ENCODE measurements around the gene USP53. TPM values are rescaled to one million over a fixed set of nuclear protein-coding genes. Genes with fewer than 3 reads are reported as not detected.
"Not testable (repeated sequence)": the region's sequence is repeated elsewhere in the genome, so short reads cannot be mapped to it uniquely, and the experiment has no call there.

Gene USP53
- total RNA-seq: 6.2 TPM

- peak; percentile 95 to 98 (median 97) for DNase-seq (ENCODE audit: low read depth in 2 of 3, low spot score in 2 of 3)
These were observed at the start of gene USP53 for GRCh38 chr4:119212234-119212963. USP53 (plus strand) TSS chr4:119212713; CDS start chr4:119239760, 27,047 bp downstream.

DNA sequence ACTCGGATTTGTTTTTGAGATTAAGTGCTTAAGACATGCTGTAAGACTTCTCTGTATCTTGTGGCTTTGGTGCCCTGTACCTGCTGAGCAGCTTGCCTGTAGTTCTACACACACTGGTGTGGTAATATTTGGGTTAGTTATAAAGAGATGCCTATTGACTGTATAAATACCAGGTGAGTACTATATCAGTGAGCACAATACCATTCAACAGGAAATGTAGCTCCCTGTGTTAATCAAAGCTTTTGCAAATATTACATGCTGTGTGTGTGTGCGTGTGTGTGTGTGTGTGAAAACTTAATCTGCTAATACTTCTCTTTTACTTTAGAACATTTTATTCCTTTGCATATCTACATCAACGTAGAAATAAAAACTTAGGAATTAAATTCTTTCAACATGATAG, 46.7 kb upstream of the USP53 start:
- DNase-seq (ENCODE audit: low read depth in 2 of 3, low spot score in 2 of 3): no peak

DNA sequence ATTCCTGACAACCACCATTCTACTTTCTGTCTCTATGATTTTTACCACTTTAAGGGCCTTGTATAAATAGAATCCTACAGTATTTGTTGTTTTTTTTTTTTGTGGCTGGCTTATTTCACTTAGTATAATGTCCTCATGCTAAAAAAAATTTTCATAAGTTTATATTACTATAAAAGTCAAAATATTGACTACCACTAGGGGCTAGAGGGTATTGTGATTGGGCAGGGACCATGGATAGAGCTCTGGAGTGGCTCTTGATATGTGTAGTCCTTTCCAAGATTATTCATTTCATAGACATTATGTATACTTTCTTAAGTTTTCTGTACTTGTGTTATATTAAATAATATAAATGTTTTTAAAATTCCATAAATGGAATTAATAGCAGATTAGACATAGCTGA, 42.3 kb upstream of the USP53 start:
- DNase-seq (ENCODE audit: low read depth in 2 of 3, low spot score in 2 of 3): no peak

GRCh38 chr4:119172223-119172622, 40.3 kb upstream of the USP53 start:
- DNase-seq (ENCODE audit: low read depth in 2 of 3, low spot score in 2 of 3): no peak

GRCh38 chr4:119173729-119174361, 38.7 kb upstream of the USP53 start:
- DNase-seq (ENCODE audit: low read depth in 2 of 3, low spot score in 2 of 3): not testable (repeated sequence)

DNA sequence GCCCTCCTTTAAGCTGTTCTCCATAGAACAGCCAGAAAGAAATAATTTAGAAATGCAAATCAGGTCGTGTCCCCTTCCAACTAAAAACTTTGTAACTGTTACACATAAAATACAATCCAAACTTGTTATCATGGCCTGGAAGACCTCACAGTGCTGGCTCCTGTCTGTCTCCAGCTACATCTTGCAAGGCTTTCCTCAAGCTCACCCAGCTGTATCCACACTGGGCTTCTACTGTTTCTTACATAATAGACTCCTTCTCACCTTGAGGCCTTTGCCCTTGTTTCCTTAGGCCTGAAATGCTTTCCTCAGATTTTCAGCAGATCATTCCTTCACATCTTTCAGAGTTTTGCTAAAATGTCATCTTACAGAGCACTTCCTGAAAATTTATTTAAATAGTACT, 33.5 kb upstream of the USP53 start:
- DNase-seq (ENCODE audit: low read depth in 2 of 3, low spot score in 2 of 3): no peak

GRCh38 chr4:119184128-119184527, 28.4 kb upstream of the USP53 start:
- DNase-seq (ENCODE audit: low read depth in 2 of 3, low spot score in 2 of 3): no peak

DNA sequence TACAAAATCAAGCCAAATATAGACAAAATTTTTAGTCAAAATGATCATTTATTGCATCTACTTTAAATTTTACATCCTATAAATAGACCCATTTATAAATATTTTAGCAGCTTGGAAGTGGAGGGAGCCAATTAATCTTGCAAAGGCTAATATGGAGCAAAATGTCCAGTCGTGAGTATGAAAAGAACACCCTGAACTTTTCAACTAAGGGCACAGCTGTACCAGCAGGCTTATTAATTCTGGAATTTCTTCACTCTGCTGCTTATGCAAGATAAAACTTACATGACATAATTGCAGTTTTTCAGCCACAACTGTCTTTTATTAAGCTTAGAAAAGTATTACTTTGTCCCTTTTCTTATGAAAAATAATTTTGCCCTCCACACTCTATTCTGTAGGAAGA, 22.9 kb upstream of the USP53 start:
- DNase-seq (ENCODE audit: low read depth in 2 of 3, low spot score in 2 of 3): no peak

DNA sequence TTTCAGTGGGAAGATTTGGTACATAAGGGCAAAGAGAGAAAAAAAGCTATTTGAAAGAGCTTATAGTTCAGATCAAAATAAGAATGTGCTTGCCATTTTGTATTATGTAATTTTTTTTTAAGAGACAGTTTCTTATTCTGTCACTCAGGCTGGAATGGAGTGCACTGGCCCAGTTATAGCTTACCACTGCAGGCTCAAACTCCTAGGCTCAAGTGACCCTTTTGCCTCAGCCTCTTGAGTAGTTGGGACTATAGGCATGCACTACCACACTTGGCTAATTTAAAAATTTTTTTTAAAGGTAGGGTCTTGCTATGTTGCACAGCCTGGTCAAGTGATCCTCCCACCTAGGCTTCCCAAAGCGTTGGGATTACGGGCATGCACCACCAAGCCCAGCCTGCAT, 22.2 kb upstream of the USP53 start:
- no peak for DNase-seq (ENCODE audit: low read depth in 2 of 3, low spot score in 2 of 3)

GRCh38 chr4:119191505-119191904, 21.0 kb upstream of the USP53 start:
- DNase-seq (ENCODE audit: low read depth in 2 of 3, low spot score in 2 of 3): no peak

DNA sequence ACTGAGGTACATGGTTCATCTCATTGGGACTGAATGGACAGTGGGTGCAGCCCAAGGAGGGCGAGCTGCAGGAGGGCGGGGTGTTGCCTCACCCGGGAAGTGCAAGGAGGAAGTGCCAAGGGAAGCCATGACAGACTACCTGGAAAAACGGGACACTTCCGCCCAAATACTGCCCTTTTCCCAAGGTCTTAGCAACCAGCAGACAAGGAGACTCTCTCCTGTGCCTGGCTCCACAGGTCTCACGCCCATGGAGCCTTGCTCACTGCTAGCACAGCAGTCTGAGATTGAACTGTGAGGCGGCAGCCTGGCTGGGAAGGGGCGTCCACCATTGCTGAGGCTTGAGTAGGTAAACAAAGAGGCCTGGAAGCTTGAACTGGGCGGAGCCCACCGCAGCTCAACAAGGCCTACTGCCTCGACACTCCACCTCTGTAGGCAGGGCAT, 14.7 kb upstream of the USP53 start:
- DNase-seq (ENCODE audit: low read depth in 2 of 3, low spot score in 2 of 3): no peak

DNA sequence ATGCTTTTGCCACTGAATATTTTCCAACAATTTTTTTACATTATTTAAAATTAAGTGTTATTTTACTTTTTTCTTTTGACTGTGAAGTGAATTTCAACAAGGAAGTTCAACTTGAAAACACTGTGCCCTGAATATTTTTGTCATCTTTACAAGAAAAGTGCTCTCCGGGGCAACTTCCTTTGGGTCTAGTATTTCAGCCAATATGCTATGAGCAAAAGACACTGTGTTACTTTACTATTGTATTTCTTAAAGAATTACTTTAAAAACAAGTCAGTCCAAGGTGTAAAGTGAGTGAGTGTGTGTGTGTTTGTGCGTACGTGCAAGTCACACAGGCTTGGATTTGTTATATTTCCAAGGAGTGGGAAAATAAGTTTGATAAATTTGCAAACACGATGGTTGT, 7.6 kb upstream of the USP53 start:
- DNase-seq (ENCODE audit: low read depth in 2 of 3, low spot score in 2 of 3): no peak

DNA sequence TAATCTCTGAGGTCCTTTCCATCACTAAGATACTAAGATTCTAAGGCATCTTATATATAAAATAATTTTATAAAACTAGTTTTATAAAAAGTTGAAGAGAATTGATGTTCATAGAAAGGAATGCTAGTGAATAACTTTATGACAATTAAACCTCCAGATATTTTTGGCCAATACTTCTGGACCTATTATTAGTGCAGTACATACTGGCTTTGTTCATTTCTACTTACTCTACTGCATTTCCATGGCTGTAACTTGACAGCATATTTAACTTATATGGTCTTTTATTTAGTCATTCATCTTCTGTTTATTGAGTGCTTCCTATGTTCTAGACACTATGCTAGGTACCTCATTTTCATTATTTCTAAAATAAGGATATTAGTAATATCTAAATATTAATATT, 6.8 kb upstream of the USP53 start:
- no peak for DNase-seq (ENCODE audit: low read depth in 2 of 3, low spot score in 2 of 3)

DNA sequence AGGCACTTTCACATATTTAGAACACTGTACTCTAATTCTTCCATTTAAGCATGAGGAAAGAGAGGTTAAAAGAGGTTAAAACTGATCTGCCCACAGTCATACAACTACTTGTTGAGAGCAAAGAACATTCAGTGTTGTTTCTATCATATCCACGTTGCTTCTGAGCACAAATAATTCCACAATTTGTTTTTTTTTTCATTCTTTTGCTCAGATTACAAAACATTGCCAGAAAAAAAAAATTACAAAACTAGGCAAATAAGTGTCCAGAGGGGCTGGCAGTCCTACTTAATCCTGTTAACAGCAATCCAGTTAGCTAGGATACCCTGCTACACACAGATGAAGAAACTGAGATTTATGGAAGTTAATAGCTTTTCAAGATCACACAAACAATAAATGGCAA, 6.3 kb upstream of the USP53 start:
- DNase-seq (ENCODE audit: low read depth in 2 of 3, low spot score in 2 of 3): no peak

DNA sequence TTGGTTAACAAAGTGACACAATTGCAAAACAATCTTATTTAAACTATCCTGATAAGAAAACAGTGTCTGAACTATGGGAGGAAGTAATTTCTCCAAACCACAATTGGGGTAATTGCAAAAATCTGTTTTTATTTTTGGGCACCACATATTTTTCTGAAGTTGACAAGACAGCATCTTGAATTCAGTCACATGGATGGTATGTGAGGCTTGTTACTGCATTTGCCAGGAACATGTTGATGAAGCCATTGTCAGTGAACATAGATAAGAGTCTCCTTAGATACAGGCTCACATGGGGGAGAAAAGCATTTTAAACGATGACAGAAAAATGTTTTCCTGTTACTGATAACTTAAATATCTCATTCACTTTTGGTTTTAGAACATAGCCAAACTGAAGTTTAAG, 5.5 kb upstream of the USP53 start:
- DNase-seq (ENCODE audit: low read depth in 2 of 3, low spot score in 2 of 3): no peak

DNA sequence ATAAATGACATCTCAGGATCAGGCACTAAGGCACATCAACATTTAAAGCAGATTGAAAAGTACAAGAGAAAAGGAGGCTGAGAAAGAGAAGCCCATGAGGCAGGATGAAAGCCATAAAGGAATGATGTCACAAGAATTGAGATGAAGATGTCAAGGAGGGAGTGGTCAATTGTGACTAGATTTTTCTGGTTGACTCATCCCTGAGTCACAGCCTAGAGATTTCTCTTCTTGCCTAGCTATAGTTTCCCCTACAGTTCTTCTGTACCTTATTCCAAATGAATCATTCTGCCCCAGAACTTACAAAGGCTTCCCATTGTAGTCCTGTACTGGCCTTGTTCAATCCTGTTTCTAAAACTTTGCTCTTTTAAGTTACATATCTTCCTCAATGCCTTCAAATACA, 3.4 kb upstream of the USP53 start:
- no peak for DNase-seq (ENCODE audit: low read depth in 2 of 3, low spot score in 2 of 3)

DNA sequence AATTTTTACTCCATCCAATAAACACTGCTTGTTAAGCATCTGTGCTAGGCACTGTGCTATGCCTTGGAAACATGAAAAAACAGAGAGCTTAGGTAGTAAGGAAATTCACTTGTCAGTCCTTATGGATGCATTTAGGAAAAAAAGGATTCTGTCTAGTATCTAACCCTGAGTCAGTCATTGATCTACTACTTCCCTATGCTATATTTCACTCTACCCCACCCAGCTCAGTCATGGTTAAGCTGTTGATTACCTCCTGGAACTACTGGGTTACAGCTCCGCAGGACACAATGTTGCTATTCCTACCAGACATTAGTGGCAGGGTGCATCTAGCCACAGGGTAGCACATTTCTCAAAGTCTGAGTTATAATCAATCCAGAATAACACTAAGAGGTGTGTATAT, 2.9 kb upstream of the USP53 start:
- no peak for DNase-seq (ENCODE audit: low read depth in 2 of 3, low spot score in 2 of 3)

GRCh38 chr4:119210775-119211174, 1.7 kb upstream of the USP53 start:
- no peak for DNase-seq (ENCODE audit: low read depth in 2 of 3, low spot score in 2 of 3)

GRCh38 chr4:119211867-119212233, 663 bp upstream of the USP53 start:
- DNase-seq (ENCODE audit: low read depth in 2 of 3, low spot score in 2 of 3): no peak

DNA sequence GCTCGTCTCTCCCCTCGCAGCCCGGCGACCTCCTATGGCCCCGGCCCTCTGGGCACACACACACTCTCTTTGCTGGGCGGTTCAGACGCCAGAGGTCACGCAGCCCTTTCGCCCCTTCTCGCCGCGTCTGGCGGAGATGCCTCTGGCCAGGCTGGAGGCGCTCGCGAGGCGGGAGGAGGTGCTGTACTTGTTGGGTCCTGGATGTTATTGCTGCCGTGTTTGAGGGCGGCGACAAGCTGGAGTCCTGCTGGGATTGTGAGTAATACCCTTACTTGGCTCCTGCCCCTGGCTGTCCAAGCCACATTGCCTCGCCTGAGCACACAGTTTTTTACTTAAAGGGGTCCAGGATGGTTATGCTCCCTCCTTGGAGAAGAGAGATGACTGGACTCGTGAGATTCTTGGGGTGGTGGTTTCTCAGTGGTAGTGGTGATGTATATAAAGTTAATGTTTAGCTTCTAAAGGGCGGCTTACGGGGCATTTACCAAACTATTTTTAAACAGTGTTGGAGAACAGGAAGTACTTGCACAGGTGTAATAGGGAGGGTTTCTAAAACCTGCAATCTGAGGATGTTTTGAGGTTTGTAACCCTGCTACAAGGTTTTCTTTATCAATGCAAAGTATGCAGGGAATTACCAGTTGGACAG, 572 bp downstream of the USP53 start:
- DNase-seq (ENCODE audit: low read depth in 2 of 3, low spot score in 2 of 3): peak in 2 of 3 donors; percentile 69 to 77

GRCh38 chr4:119218093-119218492, 5.6 kb downstream of the USP53 start:
- DNase-seq (ENCODE audit: low read depth in 2 of 3, low spot score in 2 of 3): no peak

DNA sequence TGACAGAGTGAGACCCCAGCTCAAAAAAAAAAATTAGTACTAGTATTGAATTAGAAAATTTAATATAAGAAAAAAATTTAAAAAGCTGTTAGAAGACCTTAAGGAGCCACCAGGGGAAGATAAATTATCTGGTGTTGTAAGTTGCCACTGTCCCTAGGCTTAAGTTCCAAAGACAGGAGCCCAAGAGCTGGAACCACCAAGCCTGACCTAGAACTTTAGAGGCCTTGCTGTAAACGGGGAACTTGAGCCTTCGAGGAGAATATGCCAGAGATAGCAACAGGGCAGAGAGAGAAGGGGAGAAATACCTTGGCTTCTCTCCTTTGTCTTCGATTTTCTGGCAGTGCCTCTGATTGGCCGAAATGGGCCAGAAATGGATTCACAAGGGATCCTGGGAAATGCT, 8.9 kb downstream of the USP53 start:
- no peak for DNase-seq (ENCODE audit: low read depth in 2 of 3, low spot score in 2 of 3)

Data from hematopoietic multipotent progenitor cell (in vitro differentiated cells).